ENCODE data around the gene PPP1R26.
"Not testable (repeated sequence)": the region's sequence is repeated elsewhere in the genome, so short reads cannot be mapped to it uniquely, and the experiment has no call there.

PPP1R26 gene

DNA sequence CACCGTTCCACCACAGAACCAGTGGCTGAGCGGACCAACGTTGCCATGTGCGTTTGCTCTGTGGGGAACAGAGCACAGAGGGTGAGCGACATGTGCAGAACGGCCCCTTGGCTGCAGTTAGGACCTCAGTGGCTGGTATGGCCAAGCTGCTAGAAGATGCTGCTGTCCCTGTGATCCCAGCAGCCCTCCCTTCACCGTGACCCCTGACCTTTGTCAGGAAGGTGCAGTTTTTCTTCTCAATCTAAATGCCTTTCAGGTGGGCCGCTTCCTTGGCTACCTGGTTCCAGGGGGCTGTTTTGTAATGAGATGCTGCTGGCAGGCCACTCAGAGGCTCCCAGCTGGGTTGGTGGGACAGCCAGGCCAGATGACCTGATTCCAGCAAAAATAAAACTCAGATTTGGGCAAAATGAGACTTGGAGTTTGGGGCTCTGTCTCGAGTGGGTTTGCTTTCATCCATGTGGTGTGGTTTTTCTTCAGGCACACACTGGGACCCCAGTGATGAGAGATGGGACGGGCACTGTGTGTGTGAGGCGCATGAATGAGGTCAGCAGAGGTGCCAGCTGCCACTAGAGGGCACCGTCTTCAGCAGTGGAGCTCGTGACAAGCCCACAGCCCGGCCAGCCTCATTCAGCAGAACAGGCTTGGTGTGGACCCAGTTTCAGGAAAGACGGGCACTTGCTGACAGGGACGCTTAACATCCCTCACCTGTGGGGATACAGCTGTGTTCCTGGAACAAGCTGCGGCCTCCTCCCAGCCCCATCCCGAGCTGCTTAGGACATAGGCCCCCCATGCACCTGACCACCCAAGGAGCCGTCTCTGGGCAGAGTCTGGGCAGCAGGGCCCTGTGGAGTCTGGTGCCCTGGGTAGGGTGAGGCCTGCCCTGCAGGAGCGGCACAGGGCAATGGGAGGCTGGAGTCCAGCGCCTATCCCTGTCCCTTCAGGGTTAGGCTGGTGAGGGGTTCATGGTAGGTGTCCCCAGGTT is 25.0 kb downstream of the PPP1R26 start:
- DNase-seq = peak in 40 of 56 donors; percentile 6 to 77 (median 37)

DNA sequence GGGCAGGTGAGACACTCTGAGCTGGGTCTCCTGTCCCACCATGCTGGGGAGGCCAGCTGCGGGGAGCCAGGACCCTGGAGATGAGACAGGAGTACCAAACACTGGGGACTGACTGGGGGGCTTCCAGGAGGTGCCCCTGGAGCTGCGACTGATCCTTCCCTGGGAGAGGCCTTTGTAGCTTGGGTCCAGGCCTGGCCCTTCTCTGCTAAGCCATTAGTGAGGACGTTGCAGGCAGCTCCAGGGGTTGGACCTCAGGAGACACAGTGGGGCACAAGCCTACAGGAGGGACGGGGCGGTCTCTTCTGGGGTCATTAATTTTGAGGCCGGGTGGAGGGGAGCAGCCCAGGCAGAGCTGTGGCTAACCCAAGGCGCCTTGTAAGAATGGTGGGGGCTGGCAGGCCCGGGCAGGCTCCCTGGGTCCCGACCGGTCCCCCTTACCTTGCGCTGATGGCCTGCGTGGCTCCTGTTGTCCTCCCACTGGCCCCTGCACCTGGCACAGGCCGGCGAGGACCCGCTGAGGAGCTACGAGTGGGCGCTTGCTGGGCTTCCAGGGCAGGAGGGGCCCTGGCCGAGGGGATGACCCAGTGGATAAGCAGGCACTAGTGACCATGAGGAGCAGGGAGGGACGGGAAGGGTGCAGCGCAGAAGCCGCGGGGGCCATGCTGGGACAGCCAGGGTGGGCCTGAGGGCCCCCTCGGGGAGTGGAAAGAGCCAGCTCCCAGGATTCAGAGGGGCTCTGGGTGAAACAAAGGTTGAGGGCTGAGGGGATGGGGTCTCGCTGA is 26.0 kb downstream of the PPP1R26 start:
- DNase-seq = no peak

DNA sequence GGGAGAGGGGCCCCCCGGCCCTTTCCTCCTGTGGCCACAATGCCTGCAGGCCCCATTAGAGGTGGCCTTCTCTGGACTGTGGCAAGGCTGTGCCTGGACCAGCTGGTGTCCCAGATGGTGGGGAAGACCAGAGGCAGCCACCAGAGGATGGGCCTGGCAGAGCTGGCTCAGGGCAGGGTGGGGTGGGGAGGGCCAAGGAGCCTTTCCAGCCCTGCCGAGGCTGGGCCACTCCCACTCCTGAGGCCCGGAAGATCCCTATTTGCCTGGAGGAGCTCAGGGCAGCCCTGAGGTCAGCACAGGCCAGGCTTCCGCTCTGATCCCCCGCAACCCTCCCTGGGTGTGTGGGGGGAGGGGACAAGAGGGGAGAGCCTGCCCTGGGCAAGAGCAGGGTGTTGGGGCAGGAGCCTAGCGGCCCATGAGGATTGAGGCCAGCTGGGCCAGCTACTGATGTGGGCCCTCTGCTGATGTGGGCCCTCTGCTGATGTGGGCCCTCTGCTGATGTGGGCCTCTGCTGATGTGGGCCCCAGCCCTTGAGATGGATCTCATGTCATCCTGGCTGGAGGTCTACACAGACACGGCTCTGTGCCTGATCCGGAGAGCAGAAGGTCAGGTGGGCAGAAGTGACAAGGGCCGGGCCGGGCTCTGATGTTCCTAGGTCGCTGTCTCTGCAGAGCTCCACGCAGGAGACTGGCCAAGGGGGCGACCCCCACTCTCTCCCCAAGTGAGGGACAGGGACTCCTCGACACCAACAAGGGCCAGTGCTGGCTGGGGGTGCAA is 26.9 kb downstream of the PPP1R26 start:
- no peak for DNase-seq

DNA sequence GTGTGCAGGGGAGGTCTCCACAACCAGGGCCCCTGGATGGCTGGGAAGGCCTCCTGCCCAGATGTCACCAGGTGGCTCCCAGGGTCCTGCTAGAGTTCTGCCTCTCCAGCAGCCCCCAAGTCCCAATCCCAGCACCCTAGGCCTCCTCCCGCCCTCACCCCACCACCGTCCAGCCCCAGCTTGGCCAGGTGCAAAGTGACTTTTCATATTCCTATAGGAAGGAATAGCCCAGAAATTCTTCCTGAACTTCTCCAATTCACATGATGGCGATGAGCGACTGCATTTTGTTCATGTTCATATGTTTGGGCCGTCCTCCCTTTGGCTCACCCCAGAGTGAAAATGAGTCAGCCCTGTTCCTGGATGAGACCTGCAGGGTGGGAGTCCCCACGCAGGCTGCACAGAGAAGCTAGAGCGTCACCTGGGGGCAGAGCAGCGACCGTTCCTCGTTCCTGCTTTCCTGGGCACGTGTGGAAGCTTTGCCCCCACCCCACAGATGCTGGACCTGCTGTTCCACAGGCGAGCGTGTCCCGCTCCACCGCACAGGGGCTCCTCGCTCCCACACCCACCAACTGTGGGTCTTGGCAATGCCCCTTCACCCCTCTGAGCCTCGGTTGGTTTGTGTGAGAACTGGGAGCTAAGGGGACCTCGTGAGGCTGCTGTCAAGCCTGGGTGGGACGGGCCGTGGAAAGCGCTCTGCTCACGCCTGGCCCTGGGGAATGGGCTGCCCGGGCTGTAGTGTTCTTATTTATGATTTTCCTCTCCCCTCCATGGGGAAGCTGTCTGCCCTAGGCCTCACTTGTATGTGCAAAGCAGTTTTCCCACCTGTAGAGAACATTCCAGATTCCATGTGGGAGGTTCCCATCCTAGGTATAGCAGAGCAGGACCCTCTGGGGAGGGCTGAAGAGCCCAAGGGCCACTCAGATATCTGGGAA is 27.8 kb downstream of the PPP1R26 start:
- no peak for DNase-seq

DNA sequence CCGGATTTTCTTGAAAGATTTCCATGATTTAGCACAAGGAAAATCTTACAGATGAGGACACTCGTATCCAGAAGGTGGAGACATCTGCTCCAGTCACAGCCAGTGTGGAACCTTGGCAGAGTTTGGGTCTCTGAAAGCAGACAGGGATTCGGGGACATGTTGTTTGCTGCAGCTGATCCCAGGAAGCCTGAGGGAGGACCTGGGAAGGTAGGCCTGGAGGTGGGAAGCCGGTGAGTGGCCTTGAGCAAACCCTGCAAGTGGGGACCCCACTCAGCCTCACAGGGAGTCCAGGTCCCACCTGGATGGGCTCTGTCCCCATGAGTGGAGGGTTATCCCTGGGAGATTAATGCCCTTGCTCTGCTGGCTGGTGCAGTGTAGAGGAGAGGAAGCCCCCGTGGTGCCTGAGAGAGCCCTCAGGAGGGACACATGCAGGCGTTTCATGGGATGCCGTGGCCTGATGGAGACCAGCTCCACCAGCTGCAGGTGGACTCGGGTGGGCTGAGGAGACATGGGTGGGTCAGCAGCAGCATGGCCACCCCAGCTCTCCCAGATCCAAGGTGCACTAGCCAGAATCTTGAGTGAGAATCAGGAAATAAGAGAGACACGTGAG is 28.7 kb downstream of the PPP1R26 start:
- no peak for DNase-seq

DNA sequence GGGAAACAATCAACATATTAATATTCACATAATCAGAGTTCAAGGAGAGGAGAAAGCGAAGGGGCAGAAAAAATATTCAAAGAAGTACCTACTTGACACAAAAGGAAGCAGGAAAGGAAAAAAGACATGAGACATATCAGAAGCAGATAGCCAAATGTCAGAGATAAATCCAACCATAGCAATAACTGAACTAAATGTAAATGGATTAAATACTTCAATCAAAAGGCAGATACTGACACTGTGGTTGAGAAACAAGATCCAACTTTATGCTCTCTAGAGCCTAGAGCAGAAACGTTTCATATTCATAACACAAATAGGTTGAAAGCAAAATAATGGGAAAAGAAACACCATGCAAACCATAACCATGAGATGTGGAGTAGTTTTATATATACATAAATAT is 29.9 kb downstream of the PPP1R26 start:
- no peak for DNase-seq

DNA sequence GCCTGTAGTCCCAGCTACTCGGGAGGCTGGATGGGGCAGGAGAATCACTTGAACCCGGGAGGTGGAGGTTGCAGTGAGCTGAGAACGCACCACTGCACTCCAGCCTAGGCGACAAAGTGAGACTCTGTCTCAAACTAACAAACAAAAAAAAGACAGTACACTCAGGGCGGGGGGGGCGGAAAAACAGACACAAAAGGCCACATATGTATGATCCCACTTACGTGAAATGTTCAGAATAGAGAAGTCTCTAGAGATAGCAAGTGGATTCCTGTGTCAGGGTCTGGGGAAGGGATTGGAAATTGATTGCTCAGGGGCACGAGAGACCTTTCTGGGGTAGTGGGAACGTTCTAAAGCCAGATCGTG is 32.6 kb downstream of the PPP1R26 start:
- DNase-seq = no peak

DNA sequence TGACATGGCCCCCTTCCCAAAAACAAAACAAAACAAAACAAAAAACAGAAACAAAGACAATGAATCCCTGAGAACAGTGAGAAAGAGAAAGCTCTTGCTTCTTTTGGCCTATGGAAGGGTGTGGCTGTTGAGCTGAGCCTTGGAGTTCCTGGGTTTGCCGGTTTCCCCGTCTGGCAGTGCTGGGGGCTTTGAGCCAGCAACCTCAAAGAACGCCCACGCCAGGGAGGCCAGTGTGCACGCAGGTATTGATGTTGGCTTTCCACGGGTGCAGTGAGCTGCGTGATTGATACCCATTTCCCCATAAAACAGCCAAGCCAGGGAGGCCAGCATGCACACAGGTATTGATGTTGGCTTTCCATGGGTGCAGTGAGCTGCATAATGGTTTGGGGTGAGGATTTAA is 33.3 kb downstream of the PPP1R26 start:
- no peak for DNase-seq

DNA sequence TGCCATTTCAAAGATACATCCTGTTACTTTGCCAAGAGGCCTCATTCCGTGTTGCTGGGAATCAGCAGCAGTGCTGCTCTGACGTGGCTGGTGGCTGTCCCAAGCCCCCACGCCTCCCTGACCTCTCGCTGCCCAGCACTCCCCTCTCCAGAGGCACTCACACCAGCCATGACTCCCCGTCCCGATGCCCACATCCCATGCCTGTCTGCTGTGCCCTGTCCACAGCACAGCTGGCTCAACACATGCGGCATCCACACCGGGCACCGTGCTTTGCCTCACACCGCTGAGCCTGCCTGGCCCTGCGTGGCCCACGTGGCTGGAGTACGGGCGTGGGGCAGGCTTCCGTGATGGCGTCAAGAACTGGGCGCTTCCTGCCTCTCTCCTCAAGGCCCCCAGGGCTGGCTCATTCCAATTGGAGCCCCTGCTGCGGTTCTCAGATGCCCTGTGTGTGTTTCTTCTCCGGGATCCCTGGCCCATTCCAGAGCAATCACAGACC is 33.8 kb downstream of the PPP1R26 start:
- no peak for DNase-seq

DNA sequence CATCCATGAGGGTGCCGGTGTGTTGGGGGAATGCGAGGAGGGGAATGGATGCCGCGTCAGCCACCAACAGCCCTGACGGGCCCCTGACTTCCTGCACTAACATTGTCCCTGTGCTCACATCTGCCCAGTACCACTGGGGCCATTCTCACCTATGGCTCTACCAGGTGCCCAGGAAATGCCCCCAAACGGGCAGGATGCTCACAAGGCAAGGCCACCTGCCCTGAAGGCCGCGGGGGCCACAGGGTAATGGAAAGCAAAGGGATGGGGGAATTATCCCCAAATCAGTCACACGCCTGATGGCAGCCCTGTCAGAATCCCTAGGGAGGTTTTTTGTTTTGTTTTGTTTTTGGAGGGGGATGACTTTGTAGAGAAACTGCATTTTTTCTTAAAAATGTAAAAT is 34.3 kb downstream of the PPP1R26 start:
- not testable (repeated sequence) for DNase-seq

DNA sequence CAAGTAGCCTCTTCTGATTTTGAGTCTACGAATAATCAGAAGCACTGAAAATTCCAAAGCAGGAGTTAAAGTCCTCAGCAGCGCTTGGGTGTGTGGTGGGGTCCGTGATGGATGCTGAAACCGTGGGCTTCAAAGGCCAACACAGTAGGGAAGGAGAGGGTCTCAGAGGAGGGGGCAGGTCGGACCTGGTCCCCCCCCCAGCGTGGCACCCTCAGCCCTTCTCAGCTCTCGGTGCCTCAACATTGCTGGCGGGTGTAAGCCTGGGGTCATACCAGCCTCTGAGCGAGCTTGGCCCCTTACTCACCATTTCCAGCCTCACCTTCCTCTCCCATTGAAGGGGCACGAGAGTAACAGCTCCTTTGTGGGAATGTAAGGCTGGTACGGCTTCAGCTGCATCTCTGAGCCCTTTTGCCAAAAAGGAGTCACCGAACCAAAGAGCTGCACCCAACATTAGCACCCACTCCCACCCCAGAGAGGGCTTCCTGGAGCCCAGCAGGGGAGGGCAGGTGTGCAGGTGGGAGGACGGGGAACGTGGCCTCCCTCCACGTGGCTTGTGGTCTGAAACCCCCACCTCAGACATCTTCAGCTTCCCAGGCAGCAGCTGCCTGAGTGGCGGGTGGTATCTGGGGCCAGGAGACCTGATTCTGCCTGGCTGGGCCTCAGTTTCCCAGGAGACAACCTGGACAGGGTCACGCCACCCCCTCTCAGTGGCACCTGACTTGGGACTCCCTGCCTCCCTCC is 34.9 kb downstream of the PPP1R26 start:
- DNase-seq = no peak

DNA sequence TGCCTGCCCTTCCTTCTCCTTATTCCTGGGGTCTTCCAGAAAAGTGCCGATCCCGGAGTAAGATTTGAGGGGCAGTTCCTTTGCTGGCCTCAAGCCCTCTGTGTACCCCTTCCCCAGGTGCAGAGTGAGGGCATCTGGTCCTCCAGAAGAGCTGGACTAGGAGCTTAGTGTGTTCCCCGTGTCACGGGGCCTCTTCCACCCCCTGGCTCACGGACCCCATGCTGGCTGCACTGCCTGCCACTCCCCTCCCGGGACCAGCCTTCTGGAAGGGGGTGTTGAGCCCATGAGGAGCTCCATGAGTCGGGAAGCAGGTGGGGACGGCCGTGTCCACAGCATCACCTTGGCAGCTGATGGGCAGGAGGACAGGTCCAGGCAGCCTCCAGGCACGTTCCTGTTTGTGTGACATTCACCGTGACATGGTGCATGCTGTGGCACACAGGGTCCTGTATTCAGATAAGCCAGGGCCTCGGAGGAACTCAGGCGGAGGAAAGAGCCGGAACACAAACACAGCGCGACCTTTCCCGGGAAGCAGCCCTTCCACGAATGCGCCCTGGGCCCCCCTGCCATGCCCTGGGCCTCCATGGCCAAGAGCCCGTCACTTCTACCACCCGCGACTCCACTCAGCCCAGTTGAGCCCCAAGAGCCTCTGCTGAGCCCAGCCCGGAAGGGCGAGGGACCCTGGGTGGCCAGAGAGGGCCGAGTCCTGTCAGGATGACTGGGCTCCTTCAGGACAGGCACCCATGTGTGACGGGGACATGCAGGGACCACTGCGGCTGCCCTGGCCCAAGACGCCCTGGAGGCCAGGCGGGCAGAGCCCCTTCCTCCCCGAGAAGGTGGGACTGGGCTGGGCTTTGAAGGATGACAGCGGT is 35.7 kb downstream of the PPP1R26 start:
- no peak for DNase-seq

DNA sequence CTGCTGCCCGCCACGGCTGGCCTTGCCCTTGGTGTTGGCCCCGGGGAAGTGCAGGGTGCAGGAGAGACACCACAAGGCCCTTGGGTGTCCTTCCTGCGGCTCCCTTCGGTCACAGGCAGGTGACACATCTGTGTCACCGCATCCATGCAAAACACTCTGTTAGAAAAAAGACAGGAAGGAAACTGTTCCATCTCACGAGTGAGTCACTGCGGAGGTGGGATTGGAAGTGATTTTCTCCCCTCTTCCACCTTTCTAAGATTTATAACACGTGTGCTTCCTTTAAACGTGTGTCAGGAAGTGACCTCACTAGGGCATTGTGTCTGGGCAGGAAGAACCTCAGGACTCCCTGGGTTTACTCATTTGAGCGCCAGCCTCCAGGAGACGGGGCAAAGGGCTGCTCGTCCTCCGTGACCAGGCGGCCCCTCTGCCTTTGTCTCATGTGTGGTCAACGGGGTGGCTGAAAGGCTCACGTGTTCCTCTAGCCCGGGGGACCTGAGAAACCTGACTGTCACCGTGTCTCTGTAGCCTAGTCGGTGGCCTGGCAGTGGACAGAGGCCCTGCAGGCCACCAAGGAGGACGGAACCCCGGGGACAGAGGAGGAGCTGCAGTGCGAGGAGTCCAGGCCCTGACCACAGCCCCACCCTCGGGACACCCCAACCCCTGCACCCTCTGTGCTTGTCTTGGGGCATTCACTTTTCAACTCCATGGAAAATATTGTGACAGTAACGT is 36.7 kb downstream of the PPP1R26 start:
- no peak for DNase-seq

DNA sequence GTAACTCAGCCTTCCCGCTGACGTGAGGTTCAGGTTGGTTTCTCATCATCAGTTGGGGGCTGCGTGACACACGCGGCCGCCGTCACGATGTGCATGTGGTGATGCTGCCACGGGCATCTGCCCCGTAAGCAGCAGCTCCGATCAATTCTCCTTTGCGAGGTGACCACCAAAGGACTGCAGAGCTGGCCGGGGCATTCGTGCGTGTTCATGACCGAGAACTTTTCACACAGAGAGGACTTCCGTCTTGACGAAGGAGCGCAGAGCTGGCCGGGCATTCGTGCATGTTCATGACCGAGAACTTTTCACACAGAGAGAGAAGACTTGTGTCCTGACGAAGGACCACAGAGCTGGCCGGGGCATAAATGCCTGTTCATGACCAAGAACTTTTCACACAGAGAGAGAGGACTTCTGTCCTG is 37.8 kb downstream of the PPP1R26 start:
- no peak for DNase-seq

DNA sequence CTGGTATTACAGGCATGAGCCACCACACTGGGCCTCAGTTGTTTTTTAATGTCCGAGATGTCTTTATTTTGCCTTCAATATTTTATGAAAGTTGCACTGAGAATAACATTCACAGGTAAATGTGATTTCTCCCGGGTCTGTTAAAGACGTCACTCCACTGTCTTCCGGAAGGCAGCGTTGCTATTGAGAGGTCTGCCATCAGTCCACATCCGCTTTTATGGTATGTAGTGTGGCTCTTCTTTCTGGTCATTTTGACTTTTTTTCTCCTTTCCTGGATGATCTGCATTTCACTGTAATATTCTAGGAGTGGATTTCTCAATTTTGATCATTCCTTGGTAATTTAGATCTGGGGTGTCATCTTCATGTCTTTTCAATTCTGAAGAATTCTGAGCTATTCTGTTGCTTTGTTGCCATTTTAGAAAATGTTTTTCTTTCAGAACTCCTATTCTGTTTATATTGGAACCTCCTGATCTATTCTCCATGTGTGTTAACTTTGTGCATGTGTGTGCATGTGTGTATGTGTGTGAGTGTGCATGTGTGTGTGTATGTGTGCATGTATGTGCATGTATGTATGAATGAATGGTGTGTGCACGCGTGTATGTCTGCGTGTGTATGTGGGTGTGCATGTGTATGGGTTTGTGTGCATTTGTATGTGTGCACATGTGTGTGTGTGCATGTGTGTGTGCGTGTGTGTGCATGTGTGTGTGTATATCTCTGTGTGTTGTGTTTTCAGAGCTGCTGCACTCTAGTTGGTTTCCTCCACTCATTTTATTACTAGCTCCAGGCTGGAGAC is 39.8 kb downstream of the PPP1R26 start:
- no peak for DNase-seq

DNA sequence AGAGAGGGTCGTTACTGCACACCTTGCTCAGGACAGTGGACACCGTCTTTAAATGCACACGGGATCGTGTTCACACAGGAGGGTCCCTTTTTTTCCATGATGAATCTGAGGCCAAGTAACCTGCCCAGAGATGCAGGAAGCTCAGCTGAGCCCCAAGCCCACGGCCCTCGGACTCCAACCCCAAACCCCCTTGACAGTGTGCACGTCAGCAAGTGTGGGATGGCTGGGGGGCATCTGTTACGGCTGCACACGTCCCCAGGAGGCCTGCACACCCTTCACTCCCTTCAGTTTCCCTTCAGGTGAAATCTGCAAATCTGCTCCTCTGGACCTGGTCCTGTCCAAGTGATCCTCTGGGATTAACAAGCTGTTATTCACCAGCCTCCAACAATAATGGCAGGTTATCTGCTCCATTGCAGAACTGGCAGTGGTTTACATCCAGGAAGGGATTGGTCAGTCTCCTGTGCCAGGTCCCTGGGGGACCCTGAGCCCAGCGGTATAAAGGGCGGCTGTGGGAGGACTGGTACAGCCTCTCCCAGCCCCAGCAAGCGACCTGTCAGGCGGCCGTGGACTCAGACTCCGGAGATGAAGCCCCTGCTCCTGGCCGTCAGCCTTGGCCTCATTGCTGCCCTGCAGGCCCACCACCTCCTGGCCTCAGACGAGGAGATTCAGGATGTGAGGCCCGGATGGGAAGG is 41.5 kb downstream of the PPP1R26 start, which contains the start of gene LCN1:
Gene LCN1, plus strand, starts transcription at position 525 of the 692 bp plus-strand sequence. Its CDS starts 58 bp downstream, at position 583.
- no peak for DNase-seq

Measured in nucleus accumbens (tissue), 56 donors.